ENCODE data around the gene PLSCR4.

DNA sequence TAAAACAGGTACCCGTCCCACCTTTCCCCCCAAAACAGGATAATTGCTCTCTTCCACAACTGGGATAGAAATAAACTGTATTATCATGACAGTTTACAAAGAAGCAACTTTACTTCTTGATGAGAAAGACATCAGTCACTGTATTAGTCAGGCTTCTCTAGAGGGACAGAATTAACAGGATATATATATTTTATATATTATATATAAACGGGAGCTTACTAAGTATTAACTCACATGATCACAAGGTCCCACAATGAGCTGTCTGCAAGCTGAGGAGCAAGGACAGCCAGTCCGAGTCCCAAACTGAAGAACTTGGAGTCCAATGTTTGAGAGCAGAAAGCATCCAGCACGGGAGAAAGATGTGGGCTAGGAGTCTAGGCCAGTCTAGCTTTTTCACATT, 18.4 kb upstream of the PLSCR4 start:
- TF ChIP-seq, protein P1, sequence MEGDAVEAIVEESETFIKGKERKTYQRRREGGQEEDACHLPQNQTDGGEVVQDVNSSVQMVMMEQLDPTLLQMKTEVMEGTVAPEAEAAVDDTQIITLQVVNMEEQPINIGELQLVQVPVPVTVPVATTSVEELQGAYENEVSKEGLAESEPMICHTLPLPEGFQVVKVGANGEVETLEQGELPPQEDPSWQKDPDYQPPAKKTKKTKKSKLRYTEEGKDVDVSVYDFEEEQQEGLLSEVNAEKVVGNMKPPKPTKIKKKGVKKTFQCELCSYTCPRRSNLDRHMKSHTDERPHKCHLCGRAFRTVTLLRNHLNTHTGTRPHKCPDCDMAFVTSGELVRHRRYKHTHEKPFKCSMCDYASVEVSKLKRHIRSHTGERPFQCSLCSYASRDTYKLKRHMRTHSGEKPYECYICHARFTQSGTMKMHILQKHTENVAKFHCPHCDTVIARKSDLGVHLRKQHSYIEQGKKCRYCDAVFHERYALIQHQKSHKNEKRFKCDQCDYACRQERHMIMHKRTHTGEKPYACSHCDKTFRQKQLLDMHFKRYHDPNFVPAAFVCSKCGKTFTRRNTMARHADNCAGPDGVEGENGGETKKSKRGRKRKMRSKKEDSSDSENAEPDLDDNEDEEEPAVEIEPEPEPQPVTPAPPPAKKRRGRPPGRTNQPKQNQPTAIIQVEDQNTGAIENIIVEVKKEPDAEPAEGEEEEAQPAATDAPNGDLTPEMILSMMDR (IDR thresholded peaks at IDR 0.05): no peak
- TF ChIP-seq POLR2A (IDR thresholded peaks at IDR 0.05): no peak

All from adrenal gland (tissue), 5 donors.